Measurements from ENCODE around the gene SEMA5A.

SEMA5A gene

GRCh38 chr5:9245071-9245470 lies 300.8 kb downstream of the SEMA5A start:
- DNase-seq: no peak

GRCh38 chr5:9244417-9244816 lies 301.5 kb downstream of the SEMA5A start:
- DNase-seq: no peak

GRCh38 chr5:9241479-9242305 lies 304.2 kb downstream of the SEMA5A start:
- no peak for DNase-seq

- no peak for DNase-seq
Observed at GRCh38 chr5:9240431-9240830, 305.4 kb downstream of the SEMA5A start.

GRCh38 chr5:9239626-9240025 lies 306.2 kb downstream of the SEMA5A start:
- no peak for DNase-seq

- no peak for DNase-seq
Observed at GRCh38 chr5:9239071-9239470, 306.8 kb downstream of the SEMA5A start.

GRCh38 chr5:9233712-9234111 lies 312.2 kb downstream of the SEMA5A start:
- DNase-seq: no peak

- DNase-seq: no peak
Observed at GRCh38 chr5:9233035-9233434, 312.8 kb downstream of the SEMA5A start.

GRCh38 chr5:9231842-9232241 lies 314.0 kb downstream of the SEMA5A start:
- DNase-seq: no peak

GRCh38 chr5:9230355-9230754 lies 315.5 kb downstream of the SEMA5A start:
- DNase-seq: no peak

- no peak for DNase-seq
Observed at GRCh38 chr5:9226016-9226536, 319.8 kb downstream of the SEMA5A start.

- no peak for DNase-seq
Observed at GRCh38 chr5:9222054-9222976, 323.6 kb downstream of the SEMA5A start.

- no peak for DNase-seq
Observed at GRCh38 chr5:9218358-9218757, 327.5 kb downstream of the SEMA5A start.

GRCh38 chr5:9212605-9213004 lies 333.3 kb downstream of the SEMA5A start:
- DNase-seq: no peak

GRCh38 chr5:9209846-9210492 lies 335.9 kb downstream of the SEMA5A start:
- no peak for DNase-seq

- DNase-seq: no peak
Observed at GRCh38 chr5:9207817-9208418, 338.0 kb downstream of the SEMA5A start.

GRCh38 chr5:9202636-9203035 lies 343.2 kb downstream of the SEMA5A start:
- DNase-seq: no peak

GRCh38 chr5:9201761-9202160 lies 344.1 kb downstream of the SEMA5A start:
- DNase-seq: no peak

- no peak for DNase-seq
Observed at GRCh38 chr5:9201011-9201410, 344.9 kb downstream of the SEMA5A start.

GRCh38 chr5:9198394-9198793 lies 347.5 kb downstream of the SEMA5A start:
- DNase-seq: no peak

- DNase-seq: no peak
Observed at GRCh38 chr5:9197881-9198260, 348.0 kb downstream of the SEMA5A start.

GRCh38 chr5:9196403-9197227 lies 349.3 kb downstream of the SEMA5A start:
- DNase-seq: no peak
